ENCODE results near the gene MERTK.
"Not testable (repeated sequence)": the region's sequence is repeated elsewhere in the genome, so short reads cannot be mapped to it uniquely, and the experiment has no call there.

The MERTK gene

DNA sequence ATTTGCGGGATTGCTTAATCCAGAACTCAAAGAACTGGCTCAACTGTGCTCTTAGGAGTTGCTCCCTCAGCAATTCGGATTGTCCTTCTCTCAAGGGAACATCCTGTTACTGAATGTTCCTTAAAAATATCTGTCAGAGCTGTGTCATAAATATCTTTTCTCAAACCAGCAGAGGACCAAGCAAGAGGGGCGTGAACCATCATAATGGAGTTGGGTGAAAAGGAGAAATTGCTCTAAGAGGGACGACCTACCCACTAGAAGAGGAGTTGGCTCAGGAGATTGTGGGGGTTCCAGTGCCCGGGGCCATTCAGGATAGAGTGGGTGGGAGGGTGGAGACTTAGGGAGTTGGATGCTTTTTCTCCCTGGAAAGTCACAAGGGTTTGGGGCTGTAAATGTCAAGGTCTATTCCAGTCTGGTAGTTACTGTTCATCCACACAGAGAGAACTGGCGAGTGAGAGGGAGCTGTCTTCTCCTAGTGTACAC lies 59.5 kb downstream of the MERTK start:
- H3K4me1 ChIP-seq (ENCODE audit: control insufficient read depth, low read length): no peaks in the 10 kb centered on the region
- no peaks in the 10 kb centered on the region for H3K79me2 ChIP-seq (ENCODE audit: control insufficient read depth, low read length)
- H3K9me3 ChIP-seq (ENCODE audit: control insufficient read depth, insufficient read depth, low read length): no peaks in the 10 kb centered on the region
- no peak overlapping the region for H3K27ac ChIP-seq (ENCODE audit: low read depth, low read length)
- no peak overlapping the region for H3K4me3 ChIP-seq (ENCODE audit: low read length)
- no peaks in the 10 kb centered on the region for H3F3A ChIP-seq (ENCODE audit: control insufficient read depth, insufficient read depth)
- H3K36me3 ChIP-seq (ENCODE audit: control insufficient read depth, low read length): no peaks in the 10 kb centered on the region
- H3K27me3 ChIP-seq (ENCODE audit: control insufficient read depth, low read length): no peaks in the 10 kb centered on the region; the same call in none of the 2 replicates
- H3K9me2 ChIP-seq (replicated peaks; ENCODE audit: control insufficient read depth, low read length): no peaks in the 10 kb centered on the region
- TF ChIP-seq, protein P1, sequence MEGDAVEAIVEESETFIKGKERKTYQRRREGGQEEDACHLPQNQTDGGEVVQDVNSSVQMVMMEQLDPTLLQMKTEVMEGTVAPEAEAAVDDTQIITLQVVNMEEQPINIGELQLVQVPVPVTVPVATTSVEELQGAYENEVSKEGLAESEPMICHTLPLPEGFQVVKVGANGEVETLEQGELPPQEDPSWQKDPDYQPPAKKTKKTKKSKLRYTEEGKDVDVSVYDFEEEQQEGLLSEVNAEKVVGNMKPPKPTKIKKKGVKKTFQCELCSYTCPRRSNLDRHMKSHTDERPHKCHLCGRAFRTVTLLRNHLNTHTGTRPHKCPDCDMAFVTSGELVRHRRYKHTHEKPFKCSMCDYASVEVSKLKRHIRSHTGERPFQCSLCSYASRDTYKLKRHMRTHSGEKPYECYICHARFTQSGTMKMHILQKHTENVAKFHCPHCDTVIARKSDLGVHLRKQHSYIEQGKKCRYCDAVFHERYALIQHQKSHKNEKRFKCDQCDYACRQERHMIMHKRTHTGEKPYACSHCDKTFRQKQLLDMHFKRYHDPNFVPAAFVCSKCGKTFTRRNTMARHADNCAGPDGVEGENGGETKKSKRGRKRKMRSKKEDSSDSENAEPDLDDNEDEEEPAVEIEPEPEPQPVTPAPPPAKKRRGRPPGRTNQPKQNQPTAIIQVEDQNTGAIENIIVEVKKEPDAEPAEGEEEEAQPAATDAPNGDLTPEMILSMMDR (IDR thresholded peaks at IDR 0.05; ENCODE audit: low read depth, low read length, poor library complexity, severe bottlenecking): no peak
- no peak for TF ChIP-seq EZH2phosphoT487 (IDR thresholded peaks at IDR 0.05; ENCODE audit: borderline replicate concordance, low read length)
- H4K20me1 ChIP-seq (ENCODE audit: control insufficient read depth, insufficient read depth, low read depth, low read length): no peaks in the 10 kb centered on the region
- no peak overlapping the region for H3K4me2 ChIP-seq (ENCODE audit: low read length)

DNA sequence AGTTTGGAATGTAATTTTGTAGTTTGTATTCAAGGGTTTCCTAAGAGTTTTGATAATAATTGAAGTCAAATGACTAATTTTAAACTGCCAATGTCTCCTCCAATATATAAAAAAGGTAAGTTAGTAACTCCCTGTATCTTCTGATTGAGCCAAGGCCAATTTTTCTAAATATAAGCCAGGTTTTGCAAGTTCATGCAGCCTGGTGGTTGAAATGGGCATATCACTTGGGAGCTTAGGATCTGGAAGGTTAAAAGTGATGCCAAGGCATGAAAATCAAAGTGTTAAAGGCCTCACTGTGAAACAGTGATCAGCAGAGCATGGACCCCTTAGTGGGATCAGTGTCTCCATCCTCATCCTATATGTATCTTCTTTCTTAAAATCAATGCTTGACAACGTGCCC lies 60.5 kb downstream of the MERTK start:
- H3K4me3 ChIP-seq (ENCODE audit: low read length): no peak overlapping the region
- H3K9me3 ChIP-seq (ENCODE audit: control insufficient read depth, insufficient read depth, low read length): no peaks in the 10 kb centered on the region
- no peaks in the 10 kb centered on the region for H3K9me2 ChIP-seq (replicated peaks; ENCODE audit: control insufficient read depth, low read length)
- no peaks in the 10 kb centered on the region; the same call in none of the 2 replicates for H3K27me3 ChIP-seq (ENCODE audit: control insufficient read depth, low read length)
- no peak overlapping the region for H3K4me2 ChIP-seq (ENCODE audit: low read length)
- no peaks in the 10 kb centered on the region for H3K79me2 ChIP-seq (ENCODE audit: control insufficient read depth, low read length)
- H3K36me3 ChIP-seq (ENCODE audit: control insufficient read depth, low read length): no peaks in the 10 kb centered on the region
- no peaks in the 10 kb centered on the region for H4K20me1 ChIP-seq (ENCODE audit: control insufficient read depth, insufficient read depth, low read depth, low read length)
- TF ChIP-seq, protein P1 (IDR thresholded peaks at IDR 0.05; ENCODE audit: low read depth, low read length, poor library complexity, severe bottlenecking): no peak
- TF ChIP-seq EZH2phosphoT487 (IDR thresholded peaks at IDR 0.05; ENCODE audit: borderline replicate concordance, low read length): no peak
- no peaks in the 10 kb centered on the region for H3K4me1 ChIP-seq (ENCODE audit: control insufficient read depth, low read length)
- H3K27ac ChIP-seq (ENCODE audit: low read depth, low read length): no peak overlapping the region
- H3F3A ChIP-seq (ENCODE audit: control insufficient read depth, insufficient read depth): no peaks in the 10 kb centered on the region

GRCh38 chr2:111961663-111962062 lies 63.3 kb downstream of the MERTK start:
- no peaks in the 10 kb centered on the region for H3K9me2 ChIP-seq (replicated peaks; ENCODE audit: control insufficient read depth, low read length)
- no peaks in the 10 kb centered on the region; the same call in 1 of the 2 replicates for H3K27me3 ChIP-seq (ENCODE audit: control insufficient read depth, low read length)
- H3K36me3 ChIP-seq (ENCODE audit: control insufficient read depth, low read length): no peaks in the 10 kb centered on the region
- no peak overlapping the region for H3K4me2 ChIP-seq (ENCODE audit: low read length)
- no peaks in the 10 kb centered on the region for H4K20me1 ChIP-seq (ENCODE audit: control insufficient read depth, insufficient read depth, low read depth, low read length)
- H3K4me1 ChIP-seq (ENCODE audit: control insufficient read depth, low read length): no peaks in the 10 kb centered on the region
- no peaks in the 10 kb centered on the region for H3K79me2 ChIP-seq (ENCODE audit: control insufficient read depth, low read length)
- H3K4me3 ChIP-seq (ENCODE audit: low read length): no peak overlapping the region
- no peaks in the 10 kb centered on the region for H3K9me3 ChIP-seq (ENCODE audit: control insufficient read depth, insufficient read depth, low read length)
- no peaks in the 10 kb centered on the region for H3F3A ChIP-seq (ENCODE audit: control insufficient read depth, insufficient read depth)
- no peak overlapping the region for H3K27ac ChIP-seq (ENCODE audit: low read depth, low read length)
- TF ChIP-seq, protein P1 (IDR thresholded peaks at IDR 0.05; ENCODE audit: low read depth, low read length, poor library complexity, severe bottlenecking): no peak
- TF ChIP-seq EZH2phosphoT487 (IDR thresholded peaks at IDR 0.05; ENCODE audit: borderline replicate concordance, low read length): no peak

DNA sequence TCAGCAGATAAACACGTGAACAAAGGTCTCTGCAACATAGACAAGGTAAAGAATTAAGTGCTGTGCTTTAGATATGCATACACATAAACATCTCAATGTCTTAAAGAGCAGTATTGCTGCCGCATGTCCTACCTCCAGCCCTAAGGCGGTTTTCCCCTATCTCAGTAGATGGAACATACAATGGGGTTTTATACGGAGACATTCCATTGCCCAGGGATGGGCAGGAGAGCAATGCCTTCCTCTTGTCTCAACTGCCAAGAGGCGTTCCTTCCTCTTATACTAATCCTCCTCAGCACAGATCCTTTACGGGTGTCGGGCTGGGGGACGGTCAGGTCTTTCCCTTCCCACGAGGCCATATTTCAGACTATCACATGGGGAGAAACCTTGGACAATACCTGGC lies 64.7 kb downstream of the MERTK start:
- not testable (repeated sequence) for H3K36me3 ChIP-seq (ENCODE audit: control insufficient read depth, low read length); H3F3A ChIP-seq (ENCODE audit: control insufficient read depth, insufficient read depth); H3K27me3 ChIP-seq (ENCODE audit: control insufficient read depth, low read length); H3K4me3 ChIP-seq (ENCODE audit: low read length); H3K4me1 ChIP-seq (ENCODE audit: control insufficient read depth, low read length); H3K9me2 ChIP-seq (replicated peaks; ENCODE audit: control insufficient read depth, low read length); H3K9me3 ChIP-seq (ENCODE audit: control insufficient read depth, insufficient read depth, low read length); H3K4me2 ChIP-seq (ENCODE audit: low read length); H3K27ac ChIP-seq (ENCODE audit: low read depth, low read length); H3K79me2 ChIP-seq (ENCODE audit: control insufficient read depth, low read length); H4K20me1 ChIP-seq (ENCODE audit: control insufficient read depth, insufficient read depth, low read depth, low read length)

- not testable (repeated sequence) for H3F3A ChIP-seq (ENCODE audit: control insufficient read depth, insufficient read depth); H3K4me2 ChIP-seq (ENCODE audit: low read length); H3K27me3 ChIP-seq (ENCODE audit: control insufficient read depth, low read length); H3K4me1 ChIP-seq (ENCODE audit: control insufficient read depth, low read length); H3K4me3 ChIP-seq (ENCODE audit: low read length); H4K20me1 ChIP-seq (ENCODE audit: control insufficient read depth, insufficient read depth, low read depth, low read length); H3K79me2 ChIP-seq (ENCODE audit: control insufficient read depth, low read length); H3K36me3 ChIP-seq (ENCODE audit: control insufficient read depth, low read length); H3K9me2 ChIP-seq (replicated peaks; ENCODE audit: control insufficient read depth, low read length); H3K27ac ChIP-seq (ENCODE audit: low read depth, low read length); H3K9me3 ChIP-seq (ENCODE audit: control insufficient read depth, insufficient read depth, low read length)
Observed at GRCh38 chr2:111963508-111963907, 65.1 kb downstream of the MERTK start.

Data from DOHH2 (cell line).